ENCODE measurements around the gene PRUNE2.

- no peak for TF ChIP-seq CTCF (IDR thresholded peaks at IDR 0.05)
- no peak for TF ChIP-seq POLR2A (IDR thresholded peaks at IDR 0.05)
Measured at GRCh38 chr9:76828447-76828846, 77.5 kb downstream of the PRUNE2 start.

Measured in adrenal gland (tissue), 5 donors.